Measurements from ENCODE around the gene MAFG.

Gene MAFG

GRCh38 chr17:81927653-81928543 is at the start of gene MAFG:
TSS of gene MAFG (minus strand) at chr17:81927735. CDS start at chr17:81923185, 4,550 bp downstream.
- no peak for DNase-seq (ENCODE audit: low read depth, low spot score)

- DNase-seq (ENCODE audit: low read depth, low spot score): no peak
Measured at GRCh38 chr17:81976332-81977210, 49.0 kb upstream of the MAFG start.

GRCh38 chr17:81973432-81973831 is 45.9 kb upstream of the MAFG start:
- DNase-seq (ENCODE audit: low read depth, low spot score): no peak

GRCh38 chr17:81968850-81969812 is 41.6 kb upstream of the MAFG start:
- DNase-seq (ENCODE audit: low read depth, low spot score): no peak

GRCh38 chr17:81968396-81968745 is 40.8 kb upstream of the MAFG start:
- no peak for DNase-seq (ENCODE audit: low read depth, low spot score)

GRCh38 chr17:81967533-81968395 is 40.2 kb upstream of the MAFG start:
- peak; percentile 61 for DNase-seq (ENCODE audit: low read depth, low spot score)

GRCh38 chr17:81967244-81967532 is 39.7 kb upstream of the MAFG start:
- DNase-seq (ENCODE audit: low read depth, low spot score): no peak

GRCh38 chr17:81966343-81967243 is 39.1 kb upstream of the MAFG start:
- DNase-seq (ENCODE audit: low read depth, low spot score): no peak

- DNase-seq (ENCODE audit: low read depth, low spot score): no peak
Measured at GRCh38 chr17:81964081-81964849, 36.7 kb upstream of the MAFG start.

- no peak for DNase-seq (ENCODE audit: low read depth, low spot score)
Measured at GRCh38 chr17:81962499-81963441, 35.2 kb upstream of the MAFG start.

GRCh38 chr17:81961521-81962498 is 34.3 kb upstream of the MAFG start:
- no peak for DNase-seq (ENCODE audit: low read depth, low spot score)

- DNase-seq (ENCODE audit: low read depth, low spot score): no peak
Measured at GRCh38 chr17:81961087-81961511, 33.6 kb upstream of the MAFG start, which contains the start of gene NOTUM. TSS of gene NOTUM (minus strand) at chr17:81961187. CDS start at chr17:81960909, 278 bp downstream.

- no peak for DNase-seq (ENCODE audit: low read depth, low spot score)
Measured at GRCh38 chr17:81960130-81960958, 32.8 kb upstream of the MAFG start.

GRCh38 chr17:81959362-81960129 is 32.0 kb upstream of the MAFG start:
- DNase-seq (ENCODE audit: low read depth, low spot score): no peak

Measured in iPS DF 19.7 (cell line).